ENCODE measurements around the gene GNB1.
A peak's percentile ranks its signal among the peaks of the same experiment; 100 is the strongest.
"Not testable (repeated sequence)": the region's sequence is repeated elsewhere in the genome, so short reads cannot be mapped to it uniquely, and the experiment has no call there.

GNB1 gene

DNA sequence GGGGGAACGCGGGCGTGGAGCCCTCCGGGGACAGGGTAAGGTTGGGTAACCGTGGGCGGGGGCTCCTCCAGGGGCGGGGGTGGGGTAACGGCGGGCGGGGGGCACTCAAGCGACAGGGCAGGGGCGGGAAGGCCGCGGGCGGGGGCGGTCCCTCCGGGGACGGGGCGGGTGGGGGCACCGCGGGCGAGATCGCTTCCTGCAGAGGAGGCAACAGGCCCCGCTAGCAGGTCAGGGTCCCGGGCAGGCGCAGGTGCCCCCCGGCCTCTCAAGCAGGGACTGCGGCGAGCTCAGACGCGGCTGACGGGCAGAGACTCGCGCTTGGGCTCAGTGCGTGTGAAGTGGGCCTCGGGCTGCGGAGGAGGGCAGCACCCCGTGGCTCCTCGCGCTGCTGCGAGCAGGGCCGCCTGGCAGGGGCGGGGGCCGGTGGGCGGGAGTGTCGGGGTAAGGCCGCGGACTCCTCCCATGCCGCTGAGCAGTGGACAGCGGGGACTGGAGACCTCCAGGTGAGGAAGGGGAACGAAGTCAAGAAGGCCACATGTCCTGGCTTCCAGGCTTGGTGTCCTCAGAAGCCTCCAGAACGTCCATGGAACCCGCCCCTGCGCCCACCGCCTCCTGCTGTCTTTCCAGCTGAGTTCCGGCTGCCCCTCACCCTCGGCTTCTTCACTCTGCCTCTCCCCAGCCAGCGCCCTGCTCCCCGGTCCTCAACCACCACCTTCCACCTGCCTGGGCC, 627 bp upstream of the GNB1 start:
- H3K27ac ChIP-seq (ENCODE audit: low read depth, low read length), result peak overlapping the region; percentile 87
- H2BK120ac ChIP-seq (ENCODE audit: low read depth, low read length), result no peak overlapping the region
- WGBS (ENCODE audit: extremely low coverage, insufficient coverage, low lambda C conversion rate), result no CpG with 5 or more reads among the region's 59 CpGs
- peak overlapping the region; percentile 74 for H3K4ac ChIP-seq (ENCODE audit: low read depth, low read length)
- H3K79me2 ChIP-seq (ENCODE audit: control insufficient read depth, insufficient read depth, low read length), result peaks cover 40% of the 10 kb centered on the region
- peak overlapping the region; percentile 67 for H3K4me2 ChIP-seq (ENCODE audit: low read length)
- H3K4me3 ChIP-seq (ENCODE audit: low read length), result peak overlapping the region; percentile 44
- no peak overlapping the region for H4K5ac ChIP-seq (ENCODE audit: low read length)
- peak overlapping the region; percentile 92 for H3K9ac ChIP-seq (ENCODE audit: low read length)
- DNase-seq, result peak; percentile 67
- H3K4me1 ChIP-seq (ENCODE audit: control insufficient read depth, low read depth, low read length), result peaks cover 10% of the 10 kb centered on the region
- no peak overlapping the region for H2BK15ac ChIP-seq (replicated peaks; ENCODE audit: low read depth)
- peak overlapping the region; percentile 97 for H3K56ac ChIP-seq (ENCODE audit: low read length)
- H3K36me3 ChIP-seq (ENCODE audit: control insufficient read depth, insufficient read depth, low read length), result no peaks in the 10 kb centered on the region
- H3K23ac ChIP-seq (ENCODE audit: low read length), result peak overlapping the region; percentile 59
- peaks cover 2% of the 10 kb centered on the region for H3K79me1 ChIP-seq (ENCODE audit: low read length)
- H2AK5ac ChIP-seq (ENCODE audit: low read length), result peak overlapping the region; percentile 55
- peak overlapping the region; percentile 77 for H3K18ac ChIP-seq (ENCODE audit: low read length)
- H3K27me3 ChIP-seq (ENCODE audit: insufficient read depth, low read length, poor library complexity), result no peaks in the 10 kb centered on the region
- no peak overlapping the region for H4K8ac ChIP-seq (ENCODE audit: low read depth, low read length)
- H2BK5ac ChIP-seq (ENCODE audit: low read length), result no peak overlapping the region

DNA sequence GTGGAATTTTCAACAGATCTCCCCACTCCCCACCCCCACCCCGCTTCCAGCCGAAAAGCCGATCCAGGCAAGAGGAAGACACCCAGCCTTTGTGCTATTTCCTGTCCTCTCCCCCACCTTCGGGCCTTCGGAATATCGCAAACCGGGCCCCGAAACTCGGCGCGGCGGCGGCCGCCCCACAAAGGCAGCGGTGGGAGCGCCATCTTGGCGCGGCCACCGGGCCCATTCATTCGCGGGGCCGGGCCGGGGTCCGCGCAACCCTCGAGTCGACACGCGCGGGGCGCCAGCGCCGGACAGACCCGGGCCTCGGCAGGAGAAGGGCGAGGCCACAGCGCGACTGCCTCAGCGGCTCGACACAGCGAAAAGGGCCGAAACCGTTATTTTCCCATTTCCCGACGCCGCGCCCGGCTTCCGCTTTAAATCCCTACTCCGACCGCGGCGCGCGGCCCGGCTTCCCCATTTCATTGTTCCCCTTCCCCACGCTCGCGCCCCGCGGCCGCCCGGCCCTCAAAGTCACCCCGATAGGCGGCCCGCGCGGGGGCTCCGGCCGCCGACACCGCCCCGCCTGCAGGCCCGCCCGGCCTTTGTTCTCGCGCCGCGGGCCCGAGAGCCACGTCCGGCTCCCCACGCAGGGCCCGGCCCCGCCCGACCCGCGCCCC, 911 bp downstream of the GNB1 start:
- Histone ChIP-seq H3K56ac (ENCODE audit: low read length) (peak overlapping the region; percentile 94), H3K4ac (ENCODE audit: low read depth, low read length) (peak overlapping the region; percentile 100), H3K27me3 (ENCODE audit: insufficient read depth, low read length, poor library complexity) (no peaks in the 10 kb centered on the region), H3K36me3 (ENCODE audit: control insufficient read depth, insufficient read depth, low read length) (no peaks in the 10 kb centered on the region), H2BK5ac (ENCODE audit: low read length) (peak overlapping the region; percentile 55), H3K18ac (ENCODE audit: low read length) (peak overlapping the region; percentile 99), H3K23ac (ENCODE audit: low read length) (peak overlapping the region; percentile 7), H4K8ac (ENCODE audit: low read depth, low read length) (peak overlapping the region; percentile 95), H3K9ac (ENCODE audit: low read length) (peak overlapping the region; percentile 78), H2BK120ac (ENCODE audit: low read depth, low read length) (peak overlapping the region; percentile 68), H3K27ac (ENCODE audit: low read depth, low read length) (peak overlapping the region; percentile 87), H3K4me1 (ENCODE audit: control insufficient read depth, low read depth, low read length) (peaks cover 10% of the 10 kb centered on the region), H3K79me1 (ENCODE audit: low read length) (peaks cover 2% of the 10 kb centered on the region), H3K4me3 (ENCODE audit: low read length) (peak overlapping the region; percentile 94), H4K5ac (ENCODE audit: low read length) (no peak overlapping the region), H2BK15ac (replicated peaks; ENCODE audit: low read depth) (no peak overlapping the region), H3K4me2 (ENCODE audit: low read length) (no peak overlapping the region), H2AK5ac (ENCODE audit: low read length) (no peak overlapping the region), H3K79me2 (ENCODE audit: control insufficient read depth, insufficient read depth, low read length) (peaks cover 52% of the 10 kb centered on the region)
- DNase-seq, result peak; percentile 55
- WGBS (ENCODE audit: extremely low coverage, insufficient coverage, low lambda C conversion rate), result no CpG with 5 or more reads among the region's 88 CpGs

GRCh38 chr1:1889090-1889750, 1.7 kb downstream of the GNB1 start:
- Histone ChIP-seq H3K23ac (ENCODE audit: low read length) (no peak overlapping the region), H2BK5ac (ENCODE audit: low read length) (no peak overlapping the region), H4K8ac (ENCODE audit: low read depth, low read length) (no peak overlapping the region), H3K27ac (ENCODE audit: low read depth, low read length) (no peak overlapping the region), H2AK5ac (ENCODE audit: low read length) (no peak overlapping the region), H3K79me1 (ENCODE audit: low read length) (peaks cover 2% of the 10 kb centered on the region), H3K27me3 (ENCODE audit: insufficient read depth, low read length, poor library complexity) (no peaks in the 10 kb centered on the region), H3K4me3 (ENCODE audit: low read length) (peak overlapping the region; percentile 94), H3K4ac (ENCODE audit: low read depth, low read length) (no peak overlapping the region), H3K36me3 (ENCODE audit: control insufficient read depth, insufficient read depth, low read length) (no peaks in the 10 kb centered on the region), H3K9ac (ENCODE audit: low read length) (peak overlapping the region; percentile 78), H2BK15ac (replicated peaks; ENCODE audit: low read depth) (no peak overlapping the region), H4K5ac (ENCODE audit: low read length) (no peak overlapping the region), H3K56ac (ENCODE audit: low read length) (peak overlapping the region; percentile 94), H3K4me1 (ENCODE audit: control insufficient read depth, low read depth, low read length) (peaks cover 4% of the 10 kb centered on the region), H3K18ac (ENCODE audit: low read length) (no peak overlapping the region), H3K79me2 (ENCODE audit: control insufficient read depth, insufficient read depth, low read length) (peaks cover 59% of the 10 kb centered on the region), H2BK120ac (ENCODE audit: low read depth, low read length) (no peak overlapping the region), H3K4me2 (ENCODE audit: low read length) (no peak overlapping the region)
- DNase-seq, result no peak
- WGBS (ENCODE audit: extremely low coverage, insufficient coverage, low lambda C conversion rate), result 100% methylated on average over 3 of the region's 9 CpGs

DNA sequence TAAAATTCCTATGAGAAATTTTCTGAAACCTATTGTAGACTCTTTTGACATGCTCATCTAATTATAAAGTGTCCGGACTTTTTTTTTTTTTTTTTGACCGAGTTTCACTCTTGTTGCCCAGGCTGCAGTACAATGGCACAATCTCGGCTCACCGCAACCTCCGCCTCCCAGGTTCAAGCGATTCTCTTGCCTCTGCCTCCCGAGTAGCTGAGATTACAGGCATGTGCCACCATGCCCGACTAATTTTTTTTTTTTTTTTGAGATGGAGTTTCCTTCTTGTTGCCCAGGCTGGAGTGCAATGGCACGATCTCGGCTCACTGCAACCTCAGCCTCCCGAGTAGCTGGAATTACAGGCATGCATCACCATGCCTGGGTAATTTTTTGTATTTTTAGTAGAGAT, 7.0 kb downstream of the GNB1 start:
- H2BK120ac ChIP-seq (ENCODE audit: low read depth, low read length); H3K4me1 ChIP-seq (ENCODE audit: control insufficient read depth, low read depth, low read length); H4K5ac ChIP-seq (ENCODE audit: low read length); H3K4ac ChIP-seq (ENCODE audit: low read depth, low read length); H2BK15ac ChIP-seq (replicated peaks; ENCODE audit: low read depth); H2BK5ac ChIP-seq (ENCODE audit: low read length); H3K9ac ChIP-seq (ENCODE audit: low read length); DNase-seq; H4K8ac ChIP-seq (ENCODE audit: low read depth, low read length); H3K56ac ChIP-seq (ENCODE audit: low read length); H3K4me2 ChIP-seq (ENCODE audit: low read length); H3K18ac ChIP-seq (ENCODE audit: low read length); H3K27ac ChIP-seq (ENCODE audit: low read depth, low read length); H3K4me3 ChIP-seq (ENCODE audit: low read length); H3K79me1 ChIP-seq (ENCODE audit: low read length); H3K27me3 ChIP-seq (ENCODE audit: insufficient read depth, low read length, poor library complexity); H3K36me3 ChIP-seq (ENCODE audit: control insufficient read depth, insufficient read depth, low read length); H3K23ac ChIP-seq (ENCODE audit: low read length); H2AK5ac ChIP-seq (ENCODE audit: low read length): not testable (repeated sequence)
- no CpG with 5 or more reads among the region's 11 CpGs for WGBS (ENCODE audit: extremely low coverage, insufficient coverage, low lambda C conversion rate)
- peaks cover 83% of the 10 kb centered on the region for H3K79me2 ChIP-seq (ENCODE audit: control insufficient read depth, insufficient read depth, low read length)

DNA sequence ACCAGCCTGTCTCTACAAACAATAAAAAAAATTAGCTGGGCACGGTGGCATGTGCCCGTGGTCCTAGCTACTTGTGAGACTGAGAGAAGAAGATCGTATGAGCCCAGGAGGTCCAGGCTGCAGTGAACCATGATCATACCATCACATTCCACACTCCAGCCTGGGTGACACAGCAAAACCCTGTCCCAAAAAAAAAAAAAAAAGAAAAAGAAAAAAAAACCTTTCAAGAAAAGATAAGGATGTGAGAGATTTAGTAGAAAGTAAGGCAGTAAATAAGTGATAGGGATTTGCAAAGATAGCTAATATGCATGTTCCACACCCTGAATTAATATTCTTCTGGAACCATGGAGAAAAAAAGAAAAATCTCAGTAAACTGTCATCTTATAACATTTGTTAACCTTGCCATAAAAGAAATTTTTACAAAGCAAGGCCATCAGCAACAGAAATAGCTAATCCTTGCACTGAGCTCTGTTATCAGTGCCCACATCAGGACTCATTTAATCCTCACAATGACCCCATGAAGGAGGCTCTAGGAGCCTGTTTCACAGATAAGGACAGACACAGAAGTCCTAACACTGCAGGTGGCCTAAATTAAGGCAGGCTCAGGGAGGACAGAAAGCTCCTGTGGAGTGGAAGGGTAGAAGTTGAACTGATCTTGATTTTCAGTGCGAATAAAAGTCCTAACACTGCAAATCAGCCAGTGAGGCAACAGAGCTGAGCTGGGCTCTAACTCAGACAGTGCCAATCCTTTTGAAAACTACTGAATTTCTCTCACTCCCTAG, 7.6 kb downstream of the GNB1 start:
- Histone ChIP-seq H3K4me3 (ENCODE audit: low read length) (no peak overlapping the region), H3K56ac (ENCODE audit: low read length) (no peak overlapping the region), H3K4me2 (ENCODE audit: low read length) (no peak overlapping the region), H3K79me1 (ENCODE audit: low read length) (peaks cover 2% of the 10 kb centered on the region), H4K8ac (ENCODE audit: low read depth, low read length) (no peak overlapping the region), H2BK5ac (ENCODE audit: low read length) (no peak overlapping the region), H2AK5ac (ENCODE audit: low read length) (no peak overlapping the region), H3K27ac (ENCODE audit: low read depth, low read length) (no peak overlapping the region), H3K36me3 (ENCODE audit: control insufficient read depth, insufficient read depth, low read length) (no peaks in the 10 kb centered on the region), H3K4ac (ENCODE audit: low read depth, low read length) (no peak overlapping the region), H3K9ac (ENCODE audit: low read length) (no peak overlapping the region), H2BK120ac (ENCODE audit: low read depth, low read length) (no peak overlapping the region), H2BK15ac (replicated peaks; ENCODE audit: low read depth) (no peak overlapping the region), H4K5ac (ENCODE audit: low read length) (no peak overlapping the region), H3K4me1 (ENCODE audit: control insufficient read depth, low read depth, low read length) (peaks cover 4% of the 10 kb centered on the region), H3K23ac (ENCODE audit: low read length) (no peak overlapping the region), H3K18ac (ENCODE audit: low read length) (no peak overlapping the region), H3K79me2 (ENCODE audit: control insufficient read depth, insufficient read depth, low read length) (peaks cover 83% of the 10 kb centered on the region), H3K27me3 (ENCODE audit: insufficient read depth, low read length, poor library complexity) (no peaks in the 10 kb centered on the region)
- DNase-seq, result peak; percentile 97
- WGBS (ENCODE audit: extremely low coverage, insufficient coverage, low lambda C conversion rate), result no CpG with 5 or more reads among the region's 4 CpGs
